OCI-LY3 (cell line): ENCODE data around the gene LBP.
"Not testable (repeated sequence)": the region's sequence is repeated elsewhere in the genome, so short reads cannot be mapped to it uniquely, and the experiment has no call there.

Source experiments
- CTCF ChIP-seq: fragments of 200-600, 300-600 bp; sonication (generic); IDR thresholded peaks from 2 replicates; pipeline ENCODE4 v1.5.1; 2014; ENCODE audit warnings: antibody characterized with exemption, low read length, low read depth
- EZH2phosphoT487 ChIP-seq: fragments of 200-600 bp; shearing (Covaris generic); IDR thresholded peaks from 2 replicates; pipeline ENCODE4 v1.6.1; 2018; ENCODE audit warnings: antibody characterized with exemption, mixed run types, low read depth

DNA sequence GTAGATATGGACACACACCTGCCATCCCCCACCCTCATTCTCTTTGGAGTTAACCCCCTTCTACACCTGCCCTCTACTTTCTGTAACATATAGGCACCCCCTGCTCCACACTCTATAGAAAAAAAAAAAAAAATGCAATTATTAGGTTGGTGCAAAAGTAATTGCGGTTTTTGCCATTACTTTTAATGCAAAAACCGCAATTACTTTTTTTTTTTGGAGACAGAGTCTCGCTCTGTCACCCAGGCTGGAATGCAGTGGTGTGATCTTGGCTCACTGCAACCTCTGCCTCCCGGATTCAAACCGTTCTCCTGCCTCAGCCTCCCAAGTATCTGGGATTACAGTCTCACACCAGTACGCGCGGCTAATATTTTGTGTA, 6.8 kb upstream of the LBP start:
- not testable (repeated sequence) for TF ChIP-seq CTCF, EZH2phosphoT487
